ENCODE measurements around the gene CCDC70.
"Not testable (repeated sequence)": the region's sequence is repeated elsewhere in the genome, so short reads cannot be mapped to it uniquely, and the experiment has no call there.

The CCDC70 gene

GRCh38 chr13:51905787-51906186, 44.0 kb downstream of the CCDC70 start:
- Mint-ChIP-seq H3K9me3 (no peaks in the 10 kb centered on the region), H3K27me3 (no peaks in the 10 kb centered on the region), H3K36me3 (no peaks in the 10 kb centered on the region), H3K4me3 (no peak overlapping the region), H3K4me1 (peaks cover 33% of the 10 kb centered on the region), H3K27ac (no peak overlapping the region)

- Mint-ChIP-seq H3K36me3 (no peaks in the 10 kb centered on the region), H3K9me3 (no peaks in the 10 kb centered on the region), H3K4me1 (peaks cover 33% of the 10 kb centered on the region), H3K4me3 (no peak overlapping the region), H3K27ac (no peak overlapping the region), H3K27me3 (no peaks in the 10 kb centered on the region)
Measured at GRCh38 chr13:51906581-51906980, 44.8 kb downstream of the CCDC70 start.

GRCh38 chr13:51907040-51907732, 45.4 kb downstream of the CCDC70 start:
- no peak overlapping the region for H3K4me3 Mint-ChIP-seq
- no peaks in the 10 kb centered on the region for H3K9me3 Mint-ChIP-seq
- H3K27me3 Mint-ChIP-seq = no peaks in the 10 kb centered on the region
- no peaks in the 10 kb centered on the region for H3K36me3 Mint-ChIP-seq
- no peak overlapping the region for H3K27ac Mint-ChIP-seq
- peaks cover 33% of the 10 kb centered on the region for H3K4me1 Mint-ChIP-seq

GRCh38 chr13:51909265-51909664, 47.5 kb downstream of the CCDC70 start:
- Mint-ChIP-seq H3K4me3 (peak overlapping the region; percentile 67), H3K27ac (peak overlapping the region; percentile 13), H3K4me1 (peaks cover 27% of the 10 kb centered on the region)
- not testable (repeated sequence) for H3K27me3 Mint-ChIP-seq, H3K36me3 Mint-ChIP-seq, H3K9me3 Mint-ChIP-seq

DNA sequence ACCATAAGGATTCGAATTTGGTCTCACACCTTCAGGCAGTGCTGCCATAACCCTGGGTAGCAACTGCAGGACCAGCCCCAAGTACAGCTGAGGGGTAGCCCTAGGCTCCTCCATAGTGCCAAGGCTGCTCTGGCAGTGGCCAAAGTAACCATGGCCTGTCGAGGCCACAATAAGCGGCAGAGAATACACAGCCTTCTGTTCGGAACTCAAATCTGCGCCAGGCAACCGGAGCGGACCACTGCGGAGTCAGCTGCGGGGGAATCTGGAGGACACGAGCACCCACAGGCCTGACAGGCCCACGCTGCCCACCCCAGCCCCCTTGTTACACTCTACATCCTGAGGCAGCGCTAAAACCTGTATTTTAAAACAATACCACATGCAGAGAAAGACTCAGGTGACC, 48.7 kb downstream of the CCDC70 start:
- H3K4me3 Mint-ChIP-seq = no peak overlapping the region
- no peaks in the 10 kb centered on the region for H3K27me3 Mint-ChIP-seq
- H3K27ac Mint-ChIP-seq = no peak overlapping the region
- no peaks in the 10 kb centered on the region for H3K9me3 Mint-ChIP-seq
- no peaks in the 10 kb centered on the region for H3K36me3 Mint-ChIP-seq
- H3K4me1 Mint-ChIP-seq = peaks cover 27% of the 10 kb centered on the region

GRCh38 chr13:51912091-51912490, 50.3 kb downstream of the CCDC70 start:
- Mint-ChIP-seq H3K27me3 (no peaks in the 10 kb centered on the region), H3K9me3 (no peaks in the 10 kb centered on the region), H3K4me3 (no peak overlapping the region), H3K27ac (no peak overlapping the region), H3K4me1 (peaks cover 25% of the 10 kb centered on the region), H3K36me3 (no peaks in the 10 kb centered on the region)

DNA sequence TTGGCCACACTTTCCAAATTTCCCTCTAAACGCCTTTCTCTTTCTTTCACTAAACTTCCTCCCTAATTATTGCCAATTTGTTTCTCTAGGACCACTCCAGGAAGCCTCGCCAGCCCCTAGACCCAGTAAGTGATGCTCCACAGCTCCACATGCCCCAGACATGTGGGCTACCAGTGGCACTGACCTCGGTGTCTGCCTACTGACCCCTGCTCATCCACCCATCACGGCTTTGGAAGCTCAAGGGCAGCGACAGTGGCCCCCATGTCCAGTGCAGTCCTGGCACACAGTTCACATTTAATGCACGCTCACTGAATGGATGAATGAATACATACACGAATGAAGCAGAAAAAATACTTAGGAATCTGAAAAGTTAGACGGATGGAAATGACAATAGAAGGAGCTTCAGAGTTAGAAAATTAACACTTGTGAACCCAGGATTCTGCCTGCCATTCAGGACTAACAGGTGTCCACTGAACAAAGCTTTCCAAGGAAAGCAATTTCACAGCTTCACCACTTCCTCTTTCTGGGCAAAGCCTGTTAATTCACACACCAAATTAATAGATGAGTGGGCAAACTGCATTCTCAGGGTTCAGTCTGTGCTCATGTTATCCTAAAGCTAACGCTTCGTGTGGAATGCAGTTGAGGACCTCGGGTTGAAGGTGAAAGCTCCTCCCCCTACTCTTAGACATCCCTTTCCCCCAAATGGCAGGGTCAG, 50.9 kb downstream of the CCDC70 start:
- Mint-ChIP-seq H3K36me3 (no peaks in the 10 kb centered on the region), H3K9me3 (no peaks in the 10 kb centered on the region), H3K4me1 (peaks cover 19% of the 10 kb centered on the region), H3K27me3 (no peaks in the 10 kb centered on the region), H3K4me3 (no peak overlapping the region), H3K27ac (no peak overlapping the region)

- Mint-ChIP-seq H3K27me3 (no peaks in the 10 kb centered on the region), H3K4me1 (peaks cover 18% of the 10 kb centered on the region)
Measured at GRCh38 chr13:51913421-51914136, 51.8 kb downstream of the CCDC70 start.

DNA sequence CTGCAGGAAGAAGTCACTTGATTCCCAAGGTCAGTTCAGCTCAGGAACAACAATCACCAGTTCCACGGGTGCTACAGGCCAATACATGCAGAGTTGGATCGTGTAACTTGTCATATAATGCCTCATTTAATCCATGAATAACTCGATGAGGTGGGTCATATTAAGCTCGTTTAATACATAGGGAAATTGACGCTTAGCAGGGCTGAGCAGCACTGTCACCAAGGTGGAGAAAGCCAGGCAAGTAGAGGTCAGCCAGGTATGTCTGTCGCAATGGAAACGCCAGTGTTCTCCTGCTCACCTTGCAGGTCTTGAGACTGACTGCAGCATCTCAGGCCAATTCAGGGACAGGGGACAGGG, 52.3 kb downstream of the CCDC70 start:
- Mint-ChIP-seq H3K4me1 (peaks cover 14% of the 10 kb centered on the region), H3K27me3 (no peaks in the 10 kb centered on the region), H3K27ac (no peak overlapping the region), H3K9me3 (no peaks in the 10 kb centered on the region), H3K4me3 (no peak overlapping the region), H3K36me3 (no peaks in the 10 kb centered on the region)

More at GRCh38 chr13:51913421-51914136, 51.8 kb downstream of the CCDC70 start:
- Mint-ChIP-seq H3K36me3 (no peaks in the 10 kb centered on the region), H3K27ac (no peak overlapping the region), H3K4me3 (no peak overlapping the region), H3K9me3 (no peaks in the 10 kb centered on the region)

Measured in activated naive CD4-positive, alpha-beta T cell treated with anti-CD3 and anti-CD28 coated beads, Interleukin-2, amount 50 U/mL, for 24 hours (primary cell).